GM11168 (cell line): ENCODE measurements around the gene ANKS1A.

ENCODE experiments used
- in situ Hi-C: fragments of 300-500 bp; cut with MboI; formaldehyde crosslinking; loops from one replicate; pipeline ENCODE4 v1.12.0; 2022; ENCODE audit warnings: low sequenced_read_pairs; ENCODE audit not compliant: unreplicated experiment

The ANKS1A gene

GRCh38 chr6:35061102-35061615 is 172.1 kb downstream of the ANKS1A start:
- in situ Hi-C loops: no loop called here

DNA sequence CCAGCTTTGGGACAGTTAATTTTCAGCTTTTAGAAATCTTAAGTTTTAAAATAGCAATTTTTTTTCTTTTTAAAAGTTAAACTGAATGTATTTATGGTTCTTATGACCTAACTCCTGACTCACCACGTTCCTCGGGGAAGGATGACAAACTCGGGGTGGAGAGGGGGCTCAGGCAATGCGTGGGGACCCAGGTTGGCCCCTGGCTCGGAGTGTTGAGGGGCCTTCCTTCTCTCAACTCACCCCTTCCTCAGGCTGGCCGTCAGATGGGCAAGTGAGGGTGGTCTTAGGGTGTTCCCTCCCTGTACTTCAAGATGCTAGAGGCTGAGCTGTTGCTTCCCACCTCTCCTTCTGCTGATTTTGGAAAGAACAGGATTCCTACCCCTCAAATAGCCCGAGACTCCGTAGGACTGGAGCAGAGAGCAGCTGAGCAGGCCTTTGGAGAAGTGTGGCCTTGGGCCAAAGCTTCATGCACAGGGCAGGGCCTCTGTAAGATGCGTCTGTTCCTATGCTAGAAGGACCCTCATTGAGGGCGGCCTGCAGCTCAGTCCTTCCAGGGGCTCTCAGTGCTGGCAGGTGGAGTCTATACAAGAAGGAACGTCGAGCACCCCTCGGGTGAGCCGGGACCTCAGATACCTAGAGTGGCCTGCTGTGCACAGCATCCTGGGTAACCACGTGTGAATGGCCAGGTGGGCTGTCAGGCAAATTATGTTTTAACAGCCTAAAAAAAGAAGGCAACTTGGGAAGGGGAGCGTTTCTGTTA is 172.8 kb downstream of the ANKS1A start:
- in situ Hi-C loops: no loop called here

GRCh38 chr6:35062676-35063574 is 173.9 kb downstream of the ANKS1A start:
- in situ Hi-C loops: no loop called here

DNA sequence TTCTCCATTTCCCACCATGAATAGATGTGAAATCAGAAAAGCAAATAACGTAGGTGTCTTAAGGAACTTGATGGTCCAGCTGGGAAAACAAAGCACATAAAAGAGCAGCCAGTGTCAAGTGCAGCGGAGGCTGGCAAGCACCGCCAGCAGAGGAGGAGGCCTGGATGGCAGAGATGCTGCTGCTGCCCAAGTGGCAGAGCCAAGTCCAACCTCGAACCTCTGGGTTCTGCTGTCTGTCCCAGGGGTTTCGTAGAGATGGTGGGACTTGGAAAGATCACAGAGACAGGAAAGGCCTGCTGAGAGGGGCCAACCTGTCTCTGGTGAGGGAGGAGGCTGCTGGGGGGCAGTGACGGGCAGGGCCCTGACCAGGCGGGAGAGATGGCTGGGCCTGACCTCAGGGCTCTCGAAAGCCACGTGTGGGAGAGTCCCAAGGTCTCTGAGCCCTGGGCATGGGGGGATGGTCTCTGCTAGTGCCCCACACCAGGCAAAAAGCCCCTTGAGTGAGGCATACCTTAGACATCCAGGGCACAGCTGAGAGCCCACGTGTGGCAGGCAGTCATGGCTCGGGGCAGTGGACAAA is 174.7 kb downstream of the ANKS1A start:
- in situ Hi-C loops: no loop called here

- in situ Hi-C loops: no loop called here
These were observed 175.2 kb downstream of the ANKS1A start for GRCh38 chr6:35064290-35064689.

DNA sequence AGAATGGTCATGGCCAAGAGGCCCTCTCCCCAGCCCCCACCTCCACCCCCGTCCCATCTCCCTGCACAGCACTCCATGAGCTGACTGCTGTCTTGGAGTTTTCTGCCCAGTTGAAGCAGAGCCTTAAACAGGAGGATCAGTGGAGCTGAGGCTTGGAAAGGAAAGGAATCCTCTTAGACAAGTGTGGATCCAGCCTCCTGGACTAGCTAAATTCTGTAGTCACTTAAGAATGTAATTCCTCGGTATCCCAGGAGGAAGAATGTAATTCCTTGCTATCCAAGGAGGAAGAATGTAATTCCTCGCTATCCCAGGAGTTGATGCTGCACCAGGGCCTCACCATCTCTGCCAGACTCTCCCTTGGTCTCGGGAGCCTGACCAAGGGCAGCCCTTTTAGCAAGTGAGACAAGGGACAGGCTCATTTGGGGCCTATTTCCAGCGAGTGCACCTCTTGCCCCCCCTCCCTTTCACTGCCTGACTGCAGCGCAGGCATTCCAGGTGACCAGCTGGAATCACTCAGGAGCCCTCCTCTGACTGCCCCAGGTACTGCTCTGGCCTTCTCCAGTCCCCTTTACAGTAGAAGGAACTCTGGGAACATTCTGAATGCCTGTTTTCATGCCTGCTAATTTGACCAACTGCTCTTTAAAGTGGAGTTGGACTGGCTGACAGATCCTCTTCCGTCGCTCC is 175.8 kb downstream of the ANKS1A start:
- in situ Hi-C loops: no loop called here

GRCh38 chr6:35065441-35065800 is 176.4 kb downstream of the ANKS1A start:
- in situ Hi-C loops: no loop called here

GRCh38 chr6:35065870-35066269 is 176.8 kb downstream of the ANKS1A start:
- in situ Hi-C loops: no loop called here

- in situ Hi-C loops: no loop called here
These were observed 178.2 kb downstream of the ANKS1A start for GRCh38 chr6:35067234-35067633.

- in situ Hi-C loops: no loop called here
These were observed 179.2 kb downstream of the ANKS1A start for GRCh38 chr6:35068206-35068605.

GRCh38 chr6:35068644-35069043 is 179.6 kb downstream of the ANKS1A start:
- in situ Hi-C loops: no loop called here

- in situ Hi-C loops: no loop called here
These were observed 180.2 kb downstream of the ANKS1A start for GRCh38 chr6:35069262-35069661.

- in situ Hi-C loops: no loop called here
These were observed 181.1 kb downstream of the ANKS1A start for GRCh38 chr6:35070111-35070510.

GRCh38 chr6:35071347-35071994 is 182.4 kb downstream of the ANKS1A start:
- in situ Hi-C loops: no loop called here

DNA sequence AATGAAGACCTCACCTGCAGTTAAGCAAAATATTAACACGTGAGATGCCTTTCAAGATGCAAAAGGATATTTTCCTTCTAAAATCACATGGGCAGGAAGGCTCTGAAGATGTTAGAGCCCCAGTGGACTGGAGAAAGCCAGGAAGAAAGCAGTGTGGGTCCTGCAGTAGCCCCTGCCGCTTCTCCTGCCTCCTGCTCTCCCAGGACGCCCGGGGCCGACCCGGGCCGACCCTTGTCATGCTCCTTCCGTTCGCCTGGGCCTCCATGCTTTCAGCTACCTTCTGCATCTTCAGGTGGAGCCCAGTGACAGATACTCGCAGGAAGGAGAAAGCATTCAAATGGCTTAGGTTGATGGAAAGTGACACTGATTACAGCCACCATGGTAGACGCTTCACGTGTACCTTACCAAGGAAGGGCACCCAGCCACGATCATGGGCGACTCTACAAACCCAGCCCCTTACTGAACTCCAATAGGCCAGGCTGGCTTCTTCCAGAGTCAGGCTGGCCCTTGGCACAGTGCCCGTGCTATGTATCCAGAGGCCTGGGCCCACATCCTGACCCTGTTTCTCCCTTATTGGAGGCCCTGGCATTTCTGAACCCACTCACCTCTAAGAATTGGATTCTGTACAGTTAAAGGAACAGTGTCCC is 183.1 kb downstream of the ANKS1A start:
- in situ Hi-C loops: no loop called here

DNA sequence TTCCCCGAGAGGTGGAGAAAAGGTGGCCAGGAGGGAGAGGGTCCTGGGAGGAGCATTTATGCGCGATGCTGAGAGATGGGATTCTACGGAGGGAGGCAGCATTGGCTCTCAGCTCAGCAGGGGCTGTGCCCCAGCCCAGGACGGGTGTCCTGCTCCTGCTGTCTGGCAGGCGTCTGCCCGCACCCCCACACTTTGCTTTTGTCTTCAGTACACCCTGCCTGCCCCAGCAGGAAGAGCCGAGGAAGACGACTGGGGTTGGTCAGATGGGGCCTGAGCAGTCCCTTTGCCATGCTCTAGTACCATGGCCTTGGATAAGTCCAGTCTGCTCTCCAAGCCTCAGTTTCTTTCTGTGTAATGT is 183.6 kb downstream of the ANKS1A start:
- in situ Hi-C loops: no loop called here

GRCh38 chr6:35073211-35073610 is 184.2 kb downstream of the ANKS1A start:
- in situ Hi-C loops: no loop called here

- in situ Hi-C loops: no loop called here
These were observed 184.9 kb downstream of the ANKS1A start for GRCh38 chr6:35073766-35074471.
